Uterus (tissue), 2 donors: ENCODE data around the gene CTTNBP2.

Experiments
- POLR2A ChIP-seq, 2 donors: fragments of 450-650 bp; IDR thresholded peaks; one replicate each; pipeline ENCODE4 v1.6.1; 2016; ENCODE audit warnings: antibody characterized with exemption in 2 of 2, mild to moderate bottlenecking in 1 of 2, moderate library complexity in 1 of 2
- TF ChIP-seq, protein P1 (sequence below), 4 experiments: fragments of 200-600 bp in 2 of 4; fragments of 450-650 bp in 2 of 4; sonication (generic) in 2 of 4; IDR thresholded peaks; one replicate each; pipeline ENCODE4 v1.5.1; 2016 to 2019; ENCODE audit warnings: antibody characterized with exemption in 4 of 4, mild to moderate bottlenecking in 2 of 4, moderate library complexity in 1 of 4

DNA sequence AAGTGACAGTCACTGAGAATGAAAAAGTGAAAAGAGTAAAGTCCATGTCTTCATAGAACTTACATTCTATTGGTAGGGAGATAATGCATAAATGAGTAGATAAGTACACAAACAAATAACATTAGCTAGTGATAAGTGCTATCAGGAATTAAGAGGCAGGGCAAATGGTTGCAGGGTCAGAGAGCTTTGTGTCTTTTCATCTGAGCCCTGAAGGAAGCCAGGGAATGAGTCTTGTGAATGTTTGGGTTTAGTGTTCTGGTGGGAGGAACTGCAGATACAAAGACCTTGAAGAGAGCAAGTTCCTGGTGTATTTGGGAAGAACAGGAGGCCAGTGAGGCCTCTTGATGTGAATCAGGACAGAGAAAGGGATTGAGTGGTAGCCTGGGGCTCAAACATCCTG is 183.8 kb downstream of the CTTNBP2 start:
- TF ChIP-seq, protein P1, sequence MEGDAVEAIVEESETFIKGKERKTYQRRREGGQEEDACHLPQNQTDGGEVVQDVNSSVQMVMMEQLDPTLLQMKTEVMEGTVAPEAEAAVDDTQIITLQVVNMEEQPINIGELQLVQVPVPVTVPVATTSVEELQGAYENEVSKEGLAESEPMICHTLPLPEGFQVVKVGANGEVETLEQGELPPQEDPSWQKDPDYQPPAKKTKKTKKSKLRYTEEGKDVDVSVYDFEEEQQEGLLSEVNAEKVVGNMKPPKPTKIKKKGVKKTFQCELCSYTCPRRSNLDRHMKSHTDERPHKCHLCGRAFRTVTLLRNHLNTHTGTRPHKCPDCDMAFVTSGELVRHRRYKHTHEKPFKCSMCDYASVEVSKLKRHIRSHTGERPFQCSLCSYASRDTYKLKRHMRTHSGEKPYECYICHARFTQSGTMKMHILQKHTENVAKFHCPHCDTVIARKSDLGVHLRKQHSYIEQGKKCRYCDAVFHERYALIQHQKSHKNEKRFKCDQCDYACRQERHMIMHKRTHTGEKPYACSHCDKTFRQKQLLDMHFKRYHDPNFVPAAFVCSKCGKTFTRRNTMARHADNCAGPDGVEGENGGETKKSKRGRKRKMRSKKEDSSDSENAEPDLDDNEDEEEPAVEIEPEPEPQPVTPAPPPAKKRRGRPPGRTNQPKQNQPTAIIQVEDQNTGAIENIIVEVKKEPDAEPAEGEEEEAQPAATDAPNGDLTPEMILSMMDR (IDR thresholded peaks at IDR 0.05) = no peak
- no peak for TF ChIP-seq POLR2A (IDR thresholded peaks at IDR 0.05)
